Panc1 (cell line): ENCODE measurements around the gene APLF. TPM values are rescaled to one million over a fixed set of nuclear protein-coding genes. Genes with fewer than 3 reads are reported as not detected.

Experiments used
- ATAC-seq: fragments of 200-7000 bp; cut with Tn5 transposase; 2 replicates; pipeline ENCODE4 v1.9.1; 2020; ENCODE audit warnings: mild to moderate bottlenecking, moderate library complexity
- BruUV-seq: library from RNA; stranded (reverse); fragments of 400-500 nt; replicated peaks from 2 replicates; lab custom pipeline; 2021; lab: Mats Ljungman, UMichigan
- CTCF ChIA-PET: fragments of 300-600 bp; sonication (Branson Sonifier 250); formaldehyde crosslinking; loops from one replicate; lab custom pipeline; 2022; ENCODE audit warnings: antibody characterized with exemption; lab: Charles Lee
- POLR2A ChIA-PET: fragments of 300-600 bp; sonication (Branson Sonifier 250); formaldehyde crosslinking; loops from one replicate; lab custom pipeline; 2022; ENCODE audit warnings: antibody characterized with exemption; lab: Charles Lee
- DNase-seq: peaks from one replicate; pipeline ENCODE4 v3.0.0-alpha.2; 2010; ENCODE audit warnings: low read depth, low spot score
- H3K27ac ChIP-seq: 2 replicates; pipeline ENCODE4 v1.5.1; 2011; ENCODE audit warnings: mild to moderate bottlenecking, low read length, inconsistent platforms
- H3K27me3 ChIP-seq: fragments of 200-500 bp; sonication (Bioruptor generic); 2 replicates; pipeline ENCODE4 v1.6.0; 2014; ENCODE audit warnings: low read length, inconsistent platforms; ENCODE audit not compliant: control insufficient read depth, insufficient read depth
- H3K36me3 ChIP-seq: fragments of 200-500 bp; sonication (Bioruptor generic); 2 replicates; pipeline ENCODE4 v1.5.1; 2014; ENCODE audit warnings: inconsistent platforms, mild to moderate bottlenecking, low read length, moderate library complexity; ENCODE audit not compliant: control insufficient read depth, insufficient read depth
- H3K4me1 ChIP-seq: 2 replicates; pipeline ENCODE4 v1.5.1; 2011; ENCODE audit warnings: inconsistent platforms, mild to moderate bottlenecking, low read length, moderate library complexity; ENCODE audit not compliant: control insufficient read depth, insufficient read depth
- H3K4me3 ChIP-seq, 2 experiments: 2 replicates each; pipeline ENCODE4 v1.5.1; 2011 to 2012; ENCODE audit warnings: low read depth in 2 of 2, low read length in 2 of 2, mild to moderate bottlenecking in 2 of 2, inconsistent platforms in 1 of 2, moderate library complexity in 1 of 2
- H3K9me3 ChIP-seq: fragments of 200-500 bp; sonication (Bioruptor generic); 2 replicates; pipeline ENCODE4 v1.5.1; 2014; ENCODE audit warnings: low read depth, mild to moderate bottlenecking, inconsistent platforms, low read length, moderate library complexity; ENCODE audit not compliant: control insufficient read depth, insufficient read depth
- CTCF ChIP-seq: fragments of 450-650 bp; IDR thresholded peaks from 2 replicates; pipeline ENCODE4 v1.5.1; 2017; ENCODE audit warnings: mild to moderate bottlenecking
- POLR2AphosphoS5 ChIP-seq: IDR thresholded peaks from 2 replicates; pipeline ENCODE4 v1.6.1; 2012; ENCODE audit warnings: mild to moderate bottlenecking, low read depth, low read length, moderate library complexity
- REST ChIP-seq, 2 experiments: IDR thresholded peaks; 2 replicates each; pipeline ENCODE4 v1.6.1; 2011 to 2012; ENCODE audit warnings: low read depth in 2 of 2, control low read depth in 1 of 2, low read length in 1 of 2, mild to moderate bottlenecking in 1 of 2, moderate library complexity in 1 of 2; ENCODE audit not compliant: insufficient read depth in 1 of 2
- SIN3A ChIP-seq: IDR thresholded peaks from 2 replicates; pipeline ENCODE4 v1.6.1; 2012; ENCODE audit warnings: low read depth, mild to moderate bottlenecking, low read length, moderate library complexity, borderline replicate concordance; ENCODE audit not compliant: insufficient read depth
- TCF7L2 ChIP-seq: IDR thresholded peaks from 2 replicates; pipeline ENCODE4 v1.6.1; 2011; ENCODE audit warnings: mild to moderate bottlenecking, low read depth, low read length, inconsistent platforms
- in situ Hi-C: cut with HindIII; loops from 2 replicates; pipeline ENCODE4 v1.10.0; 2016; ENCODE audit warnings: low sequenced_read_pairs, low pct_unique_long_range_greater_than_20kb
- intact Hi-C: fragments of 100-400 bp; cut with micrococcal nuclease; formaldehyde crosslinking; loops from one replicate; pipeline ENCODE4 v1.10.0; 2022; ENCODE audit not compliant: unreplicated experiment
- total RNA-seq: library from RNA; stranded (reverse); gene quantifications from one replicate; pipeline ENCODE4 v1.2.1, GENCODE V29; 2021; ENCODE audit not compliant: unreplicated experiment

APLF gene
- total RNA-seq, 1 experiment from 2014 or later = 2.6 TPM

DNA sequence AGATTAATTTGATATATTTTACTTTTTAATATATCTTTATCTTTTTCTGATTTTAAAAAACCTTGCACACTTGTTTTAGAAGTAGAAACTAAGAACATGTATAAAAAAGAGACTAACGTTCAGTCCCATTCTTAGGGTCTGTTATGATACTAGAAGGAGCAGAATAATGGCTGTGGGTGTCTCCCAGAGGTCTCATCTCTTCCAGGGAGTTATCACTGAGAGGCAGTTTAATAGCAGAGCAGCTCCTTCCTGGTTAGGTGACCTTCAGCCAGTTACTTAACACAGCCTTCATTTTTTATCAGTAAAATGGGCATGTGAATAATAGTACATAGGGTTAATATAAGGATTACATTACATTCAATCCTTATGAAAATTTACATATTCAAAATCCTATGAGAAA, 40.9 kb upstream of the APLF start:
- Histone ChIP-seq H3K36me3 (no peaks in the 10 kb centered on the region), H3K4me1 (no peaks in the 10 kb centered on the region), H3K9me3 (no peaks in the 10 kb centered on the region), H3K27ac (no peak overlapping the region), H3K27me3 (no peaks in the 10 kb centered on the region; the same call in 1 of the 2 replicates), H3K4me3 (no peak overlapping the region)
- POLR2A ChIA-PET = no interaction called here
- no peak for ATAC-seq
- BruUV-seq = no TSS peak
- intact Hi-C loops (no loop called here), in situ Hi-C loops (no loop called here)
- TF ChIP-seq REST (IDR thresholded peaks at IDR 0.05; ENCODE audit: insufficient read depth in 1 of 2, low read depth in 2 of 2, low read length in 1 of 2) (no peak), CTCF (no peak), SIN3A (no peak), POLR2AphosphoS5 (no peak), TCF7L2 (no peak)
- CTCF ChIA-PET = no interaction called here
- no peak for DNase-seq

DNA sequence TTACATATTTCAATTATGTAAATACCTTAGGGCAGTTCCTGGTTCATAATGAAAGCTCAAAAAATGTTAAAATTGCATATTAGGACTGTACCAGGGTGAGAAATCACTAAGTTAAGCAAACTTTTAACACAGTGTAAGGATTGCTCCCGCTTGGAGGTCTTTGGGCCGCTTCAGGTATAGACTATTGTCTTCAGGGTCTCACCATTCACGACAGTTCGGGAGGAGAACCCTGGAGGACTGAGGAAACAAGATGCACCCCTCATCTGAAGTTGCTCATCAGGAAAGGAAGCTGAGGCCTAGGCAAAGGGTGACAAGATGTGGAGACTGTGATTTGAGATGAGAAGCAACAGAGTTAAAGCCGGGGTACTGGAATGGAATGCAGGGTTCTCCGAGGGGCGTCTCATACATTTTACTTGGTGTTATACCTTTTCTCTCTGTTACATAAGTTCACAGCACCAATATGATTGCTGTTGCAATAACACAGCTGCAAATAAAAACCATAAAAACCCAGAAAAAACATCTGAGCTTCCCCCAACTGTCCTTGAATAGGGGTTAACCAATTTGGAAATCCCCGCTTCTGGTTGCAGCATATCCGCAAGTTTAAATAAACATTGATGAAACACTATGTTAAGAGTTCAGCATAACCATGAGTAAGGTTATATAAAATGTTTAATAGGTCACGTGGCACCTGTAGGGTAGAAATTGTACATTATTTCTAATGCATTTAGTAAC, 40.4 kb upstream of the APLF start:
- no TSS peak for BruUV-seq
- Histone ChIP-seq H3K36me3 (no peaks in the 10 kb centered on the region), H3K4me3 (no peak overlapping the region), H3K27ac (no peak overlapping the region), H3K9me3 (no peaks in the 10 kb centered on the region), H3K27me3 (no peaks in the 10 kb centered on the region; the same call in 1 of the 2 replicates), H3K4me1 (no peaks in the 10 kb centered on the region)
- DNase-seq = no peak
- peak; percentile 48; the same call in 1 of the 2 replicates for ATAC-seq
- ChIA-PET POLR2A (no interaction called here), CTCF (no interaction called here)
- intact Hi-C loops = no loop called here
- in situ Hi-C loops = no loop called here
- TF ChIP-seq REST (IDR thresholded peaks at IDR 0.05; ENCODE audit: insufficient read depth in 1 of 2, low read depth in 2 of 2, low read length in 1 of 2) (no peak), SIN3A (no peak), TCF7L2 (no peak), POLR2AphosphoS5 (no peak), CTCF (no peak)
